Activated T-helper 2 cell treated with anti-CD3 and anti-CD28 coated beads, Interferon-gamma antibody, Interleukin-2, Interleukin-4, amounts not matched to agents 10 μg/mL and 5 μg/mL and 100 μg/mL, durations not matched to agents 14 hours and 24 hours and 36 hours (primary cell): Measurements from ENCODE around the gene PEX10. TPM values are rescaled to one million over a fixed set of nuclear protein-coding genes. Genes with fewer than 3 reads are reported as not detected.

Source experiments
- DNase-seq: peaks from one replicate; pipeline ENCODE4 v3.0.0; 2021; ENCODE audit warnings: low spot score
- H3K27ac Mint-ChIP-seq: one replicate; pipeline ENCODE4 v1.8.0; 2021; ENCODE audit warnings: mixed read lengths
- H3K27me3 Mint-ChIP-seq: one replicate; pipeline ENCODE4 v1.8.0; 2021; ENCODE audit warnings: low read depth, mixed read lengths
- H3K36me3 Mint-ChIP-seq: one replicate; pipeline ENCODE4 v1.8.0; 2021; ENCODE audit warnings: low read depth, mixed read lengths
- H3K4me1 Mint-ChIP-seq: one replicate; pipeline ENCODE4 v1.8.0; 2021; ENCODE audit warnings: low read depth, mixed read lengths
- H3K4me3 Mint-ChIP-seq: one replicate; pipeline ENCODE4 v1.8.0; 2021; ENCODE audit warnings: low read depth, mild to moderate bottlenecking, moderate library complexity, mixed read lengths
- H3K9me3 Mint-ChIP-seq: one replicate; pipeline ENCODE4 v1.8.0; 2021; ENCODE audit warnings: mixed read lengths
- intact Hi-C: fragments of 100-400 bp; cut with micrococcal nuclease; formaldehyde crosslinking; loops from one replicate; pipeline ENCODE4 v1.15.1; 2023
- total RNA-seq: library from RNA; stranded (reverse); gene quantifications from 2 replicates; pipeline ENCODE4 v1.2.3, GENCODE V29; 2022

The PEX10 gene
- total RNA-seq, 1 donor from 2014 or later: 18.2 TPM

DNA sequence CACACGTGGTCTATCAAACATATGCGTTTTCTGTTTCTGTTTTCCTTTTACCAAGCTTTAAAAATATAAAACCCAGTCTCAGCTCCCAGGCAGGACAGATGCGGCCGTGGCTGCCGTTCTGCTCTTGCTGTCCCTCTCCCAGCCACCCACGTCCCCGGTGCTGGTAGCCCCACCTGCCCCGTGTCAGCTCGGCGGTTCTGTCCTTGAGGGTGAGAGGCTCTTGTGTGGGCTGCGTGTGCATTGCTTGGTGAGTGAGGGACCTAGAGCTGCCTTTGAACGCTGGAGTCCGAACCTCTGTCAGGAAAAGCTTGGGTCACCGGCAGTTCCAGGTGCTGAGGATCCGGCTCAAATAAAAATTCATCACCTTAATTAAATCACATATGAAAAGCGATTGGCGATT, 16.3 kb downstream of the PEX10 start:
- H3K27ac Mint-ChIP-seq: no peak overlapping the region

GRCh38 chr1:2395245-2395644, 17.1 kb downstream of the PEX10 start:
- intact Hi-C loops: no loop called here
- H3K4me3 Mint-ChIP-seq: no peak overlapping the region
- no peak overlapping the region for H3K27ac Mint-ChIP-seq
- H3K4me1 Mint-ChIP-seq: peaks cover 21% of the 10 kb centered on the region
- peaks cover 63% of the 10 kb centered on the region for H3K36me3 Mint-ChIP-seq
- no peaks in the 10 kb centered on the region for H3K9me3 Mint-ChIP-seq
- no peaks in the 10 kb centered on the region for H3K27me3 Mint-ChIP-seq
- DNase-seq: no peak

More for the DNA sequence above, 16.3 kb downstream of the PEX10 start:
- intact Hi-C loops: no loop called here
- Mint-ChIP-seq H3K4me3 (no peak overlapping the region), H3K9me3 (no peaks in the 10 kb centered on the region), H3K27me3 (no peaks in the 10 kb centered on the region), H3K36me3 (peaks cover 72% of the 10 kb centered on the region), H3K4me1 (peaks cover 20% of the 10 kb centered on the region)
- DNase-seq: no peak

GRCh38 chr1:2394761-2395160, 17.6 kb downstream of the PEX10 start:
- DNase-seq: no peak
- Mint-ChIP-seq H3K27ac (no peak overlapping the region), H3K36me3 (peaks cover 60% of the 10 kb centered on the region), H3K4me1 (peaks cover 25% of the 10 kb centered on the region), H3K4me3 (no peak overlapping the region), H3K9me3 (no peaks in the 10 kb centered on the region), H3K27me3 (no peaks in the 10 kb centered on the region)
- intact Hi-C loops: no loop called here

- no peak for DNase-seq
- no peaks in the 10 kb centered on the region for H3K9me3 Mint-ChIP-seq
- H3K4me1 Mint-ChIP-seq: peaks cover 25% of the 10 kb centered on the region
- H3K36me3 Mint-ChIP-seq: peaks cover 56% of the 10 kb centered on the region
- intact Hi-C loops: no loop called here
- H3K27ac Mint-ChIP-seq: no peak overlapping the region
- no peak overlapping the region for H3K4me3 Mint-ChIP-seq
- H3K27me3 Mint-ChIP-seq: no peaks in the 10 kb centered on the region
Measured at GRCh38 chr1:2394220-2394619, 18.1 kb downstream of the PEX10 start.

- peaks cover 25% of the 10 kb centered on the region for H3K4me1 Mint-ChIP-seq
- no peaks in the 10 kb centered on the region for H3K9me3 Mint-ChIP-seq
- H3K4me3 Mint-ChIP-seq: peak overlapping the region; percentile 84
- no peak for DNase-seq
- H3K27ac Mint-ChIP-seq: peak overlapping the region; percentile 76
- H3K27me3 Mint-ChIP-seq: no peaks in the 10 kb centered on the region
- peaks cover 49% of the 10 kb centered on the region for H3K36me3 Mint-ChIP-seq
- intact Hi-C loops: no loop called here
Measured at GRCh38 chr1:2393471-2393877, 18.9 kb downstream of the PEX10 start.

DNA sequence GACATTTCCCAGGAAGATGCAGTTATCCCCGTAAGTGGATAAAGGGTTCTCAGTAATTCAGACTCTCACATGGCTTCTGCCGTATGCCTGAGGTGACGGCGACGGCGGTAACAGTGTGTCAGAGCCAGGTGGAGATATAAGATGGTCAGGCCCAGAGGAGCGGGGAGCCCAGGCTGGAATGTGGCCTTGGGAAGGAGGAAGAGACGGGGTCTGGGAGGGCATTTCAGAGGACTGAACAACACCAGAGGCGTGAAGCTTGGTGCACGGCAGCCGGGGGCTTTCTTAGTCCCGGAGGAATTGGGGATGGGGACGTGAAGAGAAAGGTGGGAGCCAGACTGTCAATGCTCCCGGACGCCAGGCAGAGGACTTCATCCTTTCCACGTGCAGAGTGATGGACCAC, 19.7 kb downstream of the PEX10 start:
- intact Hi-C loops: no loop called here
- H3K27ac Mint-ChIP-seq: peak overlapping the region; percentile 76
- no peaks in the 10 kb centered on the region for H3K27me3 Mint-ChIP-seq
- peaks cover 25% of the 10 kb centered on the region for H3K4me1 Mint-ChIP-seq
- H3K9me3 Mint-ChIP-seq: no peaks in the 10 kb centered on the region
- H3K36me3 Mint-ChIP-seq: peaks cover 49% of the 10 kb centered on the region
- no peak for DNase-seq
- peak overlapping the region; percentile 84 for H3K4me3 Mint-ChIP-seq

- no peak for DNase-seq
- Mint-ChIP-seq H3K4me3 (peak overlapping the region; percentile 84), H3K36me3 (peaks cover 42% of the 10 kb centered on the region), H3K27me3 (no peaks in the 10 kb centered on the region), H3K9me3 (no peaks in the 10 kb centered on the region), H3K4me1 (peaks cover 25% of the 10 kb centered on the region), H3K27ac (peak overlapping the region; percentile 76)
- intact Hi-C loops: loop anchor here (1.0 kb wide), 2 partner anchors 20 to 134 kb away; partner anchors contain the start of genes PANK4 and PEX10
Measured at GRCh38 chr1:2391931-2392509, 20.3 kb downstream of the PEX10 start.

GRCh38 chr1:2391041-2391930, 21.1 kb downstream of the PEX10 start, which contains the start of the genes MORN1 and RER1:
Gene MORN1 (minus strand): TSS chr1:2391554. CDS start chr1:2391533, 21 bp downstream.
Gene RER1 (plus strand): TSS chr1:2391841. CDS start chr1:2395791, 3,950 bp downstream.
- H3K27ac Mint-ChIP-seq: peak within 1 kb of the TSS; percentile 76
- no peaks in the 10 kb centered on the region for H3K9me3 Mint-ChIP-seq
- peaks cover 25% of the 10 kb centered on the region for H3K4me1 Mint-ChIP-seq
- intact Hi-C loops: loop anchor here (1.0 kb wide), 2 partner anchors 21 to 135 kb away; partner anchors contain the start of genes PANK4 and PEX10
- no peaks in the 10 kb centered on the region for H3K27me3 Mint-ChIP-seq
- H3K4me3 Mint-ChIP-seq: peak within 1 kb of the TSS; percentile 84
- H3K36me3 Mint-ChIP-seq: peaks cover 36% of the 10 kb centered on the region
- DNase-seq: peak; percentile 99

DNA sequence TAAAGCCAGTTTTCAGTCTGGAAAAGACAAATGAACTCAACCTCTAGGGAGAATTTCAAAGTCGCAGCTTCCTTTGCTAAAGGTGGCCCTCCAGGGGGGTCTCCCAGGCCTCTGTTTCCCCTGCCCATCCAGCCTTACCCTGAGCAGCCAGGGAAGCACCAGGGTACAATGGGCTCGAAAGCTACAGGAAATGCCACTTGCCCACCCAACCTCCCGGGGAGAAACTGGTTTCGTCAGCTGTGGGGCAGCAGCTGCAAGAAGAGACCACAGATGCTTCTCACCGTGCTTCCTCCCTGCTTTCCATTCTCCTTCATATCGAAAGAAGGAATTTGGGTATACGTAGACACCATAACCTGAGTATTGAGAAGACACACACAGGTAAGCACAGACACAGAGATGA, 22.7 kb downstream of the PEX10 start:
- H3K9me3 Mint-ChIP-seq: no peaks in the 10 kb centered on the region
- H3K4me1 Mint-ChIP-seq: peaks cover 25% of the 10 kb centered on the region
- H3K36me3 Mint-ChIP-seq: peaks cover 23% of the 10 kb centered on the region
- H3K4me3 Mint-ChIP-seq: peak overlapping the region; percentile 82
- DNase-seq: no peak
- intact Hi-C loops: loop anchor here (10.0 kb wide), 1 partner anchor 95 kb away; no protein-coding TSS in a partner anchor
- H3K27me3 Mint-ChIP-seq: no peaks in the 10 kb centered on the region
- H3K27ac Mint-ChIP-seq: no peak overlapping the region

DNA sequence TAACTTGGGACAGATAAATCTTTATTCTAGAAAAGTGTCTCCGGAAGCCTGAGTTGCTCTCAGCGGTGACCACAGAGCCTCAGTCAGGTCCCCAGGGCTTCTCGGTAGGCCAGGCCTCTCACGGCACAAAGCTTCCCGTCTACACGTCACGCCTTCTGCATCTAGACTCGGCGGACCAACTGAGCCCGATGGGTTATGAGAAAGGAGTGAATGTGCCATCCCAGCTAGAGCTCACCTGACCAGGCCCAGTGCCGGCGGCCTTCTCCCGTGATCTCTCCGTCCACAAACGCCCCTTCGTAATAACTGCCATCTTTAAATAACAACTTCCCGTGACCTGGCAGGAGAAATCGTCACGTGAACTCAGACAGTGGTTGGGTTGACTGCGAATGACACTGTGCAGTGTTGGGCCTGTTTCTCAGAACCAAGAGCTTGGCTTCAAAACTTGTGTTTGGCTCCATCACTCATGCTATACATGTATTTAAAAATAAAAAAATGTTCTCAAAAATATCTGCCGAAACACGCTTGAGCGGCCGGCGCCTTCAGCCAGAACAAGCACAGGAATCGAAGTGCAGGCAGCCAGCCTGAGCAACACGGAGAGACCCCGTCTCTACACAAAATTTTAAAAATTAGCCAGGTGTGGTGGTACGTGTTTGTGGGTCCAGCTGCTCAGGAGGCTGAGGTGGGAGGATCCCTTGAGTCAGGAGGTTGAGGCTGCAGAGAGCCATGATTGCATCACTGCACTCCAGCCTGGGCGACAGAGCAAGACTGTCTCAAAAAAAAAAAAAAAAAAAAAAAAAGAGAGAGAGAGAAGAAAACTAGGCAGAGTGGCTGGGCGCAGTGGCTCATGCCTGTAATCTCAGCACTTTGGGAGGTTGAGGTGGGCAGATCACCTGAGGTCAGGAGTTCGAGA, 24.1 kb downstream of the PEX10 start:
- H3K36me3 Mint-ChIP-seq: peaks cover 11% of the 10 kb centered on the region
- no peak overlapping the region for H3K4me3 Mint-ChIP-seq
- peaks cover 16% of the 10 kb centered on the region for H3K4me1 Mint-ChIP-seq
- no peak overlapping the region for H3K27ac Mint-ChIP-seq
- no peaks in the 10 kb centered on the region for H3K9me3 Mint-ChIP-seq
- H3K27me3 Mint-ChIP-seq: no peaks in the 10 kb centered on the region
- DNase-seq: no peak
- intact Hi-C loops: loop anchor here (10.0 kb wide), 1 partner anchor 93 kb away; no protein-coding TSS in a partner anchor

DNA sequence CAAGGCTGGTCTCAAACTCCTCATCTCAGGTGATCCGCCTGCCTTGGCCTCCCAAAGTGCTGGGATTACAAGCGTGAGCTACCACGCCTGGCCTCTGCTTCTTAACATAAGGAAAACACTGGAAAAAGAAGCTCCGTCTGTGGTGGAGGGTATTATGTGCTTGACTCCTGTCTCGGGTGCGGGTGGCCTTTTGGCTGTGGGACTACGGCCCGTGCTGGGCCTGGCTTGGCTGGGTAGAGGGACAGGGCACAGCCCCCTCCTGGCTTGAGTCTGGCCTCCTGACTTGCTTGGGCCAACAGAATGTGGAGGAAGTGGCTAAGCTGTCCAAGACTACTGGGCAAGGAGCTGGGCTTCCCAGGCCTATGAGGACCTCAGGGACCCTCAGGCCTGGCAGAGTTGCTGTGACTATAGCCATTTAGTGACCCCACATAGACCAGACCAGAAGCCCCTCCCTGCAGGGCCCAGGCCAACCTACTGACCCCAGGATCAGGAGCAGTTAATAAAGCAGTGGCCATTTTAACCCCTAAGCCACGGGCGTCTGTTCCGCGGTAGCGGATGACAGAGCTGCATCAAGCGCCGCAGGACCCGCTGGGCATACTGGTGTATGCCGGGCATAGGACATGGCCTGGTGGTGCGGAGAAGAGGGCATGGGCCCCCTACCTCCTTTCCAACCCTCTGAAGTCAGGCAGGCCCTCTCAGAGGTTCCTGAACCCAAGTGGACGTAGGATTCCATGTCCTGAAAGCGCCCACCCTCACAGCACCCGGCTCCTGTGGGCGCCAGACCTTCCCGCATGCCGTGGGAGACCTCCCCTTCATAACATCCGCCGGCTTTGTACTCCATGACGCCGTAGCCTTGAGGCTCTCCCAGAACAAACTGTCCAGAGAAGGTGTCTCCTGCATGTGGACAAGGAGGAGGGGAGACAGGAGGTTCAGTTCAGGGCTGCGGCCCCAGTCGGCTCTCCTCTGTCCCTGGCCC, 25.4 kb downstream of the PEX10 start:
- Mint-ChIP-seq H3K9me3 (no peaks in the 10 kb centered on the region), H3K27ac (no peak overlapping the region), H3K27me3 (no peaks in the 10 kb centered on the region), H3K4me3 (no peak overlapping the region), H3K4me1 (peaks cover 5% of the 10 kb centered on the region), H3K36me3 (no peaks in the 10 kb centered on the region)
- DNase-seq: no peak
- intact Hi-C loops: loop anchor here (10.0 kb wide), 1 partner anchor 92 kb away; no protein-coding TSS in a partner anchor
